HG02970 (cell line): ENCODE results near the gene DPY30.

Source experiments
- ATAC-seq: cut with Tn5 transposase; IDR thresholded peaks from one replicate; pipeline ENCODE4 v1.9.1; 2021; ENCODE audit warnings: mild to moderate bottlenecking, moderate library complexity, moderate number of reproducible peaks; ENCODE audit not compliant: unreplicated experiment, low FRiP score

The DPY30 gene

DNA sequence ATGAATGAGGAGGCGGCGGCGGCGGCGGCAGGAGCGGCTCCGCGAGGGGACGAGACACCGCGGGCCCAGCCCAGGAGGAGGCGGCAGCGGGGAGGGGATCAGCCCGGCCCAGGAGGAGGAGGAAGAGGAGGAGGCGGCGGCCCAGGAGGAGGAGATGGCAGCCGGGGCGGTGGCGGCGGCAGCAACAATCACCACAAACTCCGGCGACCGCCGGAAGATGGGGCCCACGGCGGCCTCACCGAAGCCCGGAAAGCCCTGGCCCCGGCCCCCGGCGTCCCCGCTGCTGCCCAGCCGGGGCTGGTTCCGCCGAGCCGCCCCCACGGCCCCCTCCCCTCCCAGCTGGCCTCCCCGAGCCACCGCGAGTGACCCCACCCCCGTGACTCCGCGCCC is 29.3 kb downstream of the DPY30 start:
- peak; percentile 39 for ATAC-seq

GRCh38 chr2:32009516-32010256 is 29.9 kb downstream of the DPY30 start:
- ATAC-seq = peak; percentile 19

- no peak for ATAC-seq
Observed at GRCh38 chr2:32008805-32009515, 30.6 kb downstream of the DPY30 start.

- ATAC-seq = no peak
Observed at GRCh38 chr2:32007121-32007391, 32.5 kb downstream of the DPY30 start.

DNA sequence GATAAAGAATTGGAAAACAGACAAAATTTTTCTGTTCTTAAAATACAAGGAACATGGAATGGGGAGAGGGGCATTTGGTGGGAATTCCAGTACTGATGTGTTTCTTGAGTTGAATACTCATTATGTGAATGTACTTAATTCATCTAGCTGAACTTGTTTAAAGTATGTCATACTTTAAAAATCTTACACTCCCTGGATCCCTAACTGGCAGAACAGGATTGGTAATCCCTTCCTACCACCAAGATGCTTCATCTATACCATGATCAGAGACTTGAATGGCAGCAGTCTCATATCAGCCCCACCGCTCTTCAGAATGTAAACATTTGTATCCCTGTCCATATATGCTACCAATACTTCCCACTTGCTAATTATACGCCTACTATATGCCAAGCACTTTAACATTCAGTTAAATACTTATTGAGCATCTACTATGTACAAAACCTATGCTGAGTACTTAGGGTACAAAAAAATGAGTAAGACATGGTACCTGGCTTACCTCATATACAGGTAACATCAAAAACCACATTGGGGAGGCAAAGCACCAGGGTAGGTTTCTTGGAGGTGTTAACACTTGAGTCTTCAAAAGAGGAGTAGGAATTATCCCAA is 34.1 kb downstream of the DPY30 start:
- ATAC-seq = no peak

GRCh38 chr2:32003791-32004190 is 35.8 kb downstream of the DPY30 start:
- no peak for ATAC-seq

DNA sequence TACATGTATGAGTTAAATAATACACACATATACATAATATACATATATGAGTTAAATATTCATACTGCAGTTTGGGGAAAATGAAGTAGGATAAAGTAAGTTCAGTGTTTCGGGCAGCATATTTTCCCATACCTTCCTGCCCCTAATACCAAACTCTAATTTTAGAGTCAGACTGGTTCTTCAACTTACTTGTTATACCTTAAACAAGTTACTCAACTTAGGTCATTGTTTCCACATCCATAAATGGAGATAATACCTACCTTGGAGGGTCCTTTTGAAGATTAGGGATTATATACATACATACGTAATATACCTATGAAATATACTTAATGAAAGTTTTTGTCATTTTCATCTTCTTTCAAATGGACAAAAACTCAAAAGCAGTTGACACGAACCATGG is 37.2 kb downstream of the DPY30 start:
- ATAC-seq = no peak

GRCh38 chr2:31999438-31999837 is 40.2 kb downstream of the DPY30 start:
- no peak for ATAC-seq

- ATAC-seq = no peak
Observed at GRCh38 chr2:31998731-31999383, 40.7 kb downstream of the DPY30 start.

DNA sequence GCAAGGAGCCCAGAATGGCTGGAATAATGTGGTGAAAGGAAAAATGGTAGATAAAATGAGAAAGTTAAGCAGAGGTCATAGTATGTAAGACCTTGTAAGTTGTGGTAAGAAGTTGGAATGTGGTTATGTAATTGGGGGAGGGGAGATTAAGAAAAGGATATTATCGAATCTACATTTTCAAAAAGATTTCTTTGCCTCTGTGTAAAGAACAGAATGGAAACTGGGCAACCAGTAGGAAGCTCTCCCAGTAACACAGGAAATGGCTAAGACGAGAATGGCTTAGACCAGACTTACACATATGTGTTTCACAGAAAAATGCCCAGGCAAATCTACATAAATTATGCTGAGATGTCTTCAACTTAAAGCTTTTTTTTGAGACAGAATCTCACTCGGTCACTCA is 42.0 kb downstream of the DPY30 start:
- no peak for ATAC-seq

DNA sequence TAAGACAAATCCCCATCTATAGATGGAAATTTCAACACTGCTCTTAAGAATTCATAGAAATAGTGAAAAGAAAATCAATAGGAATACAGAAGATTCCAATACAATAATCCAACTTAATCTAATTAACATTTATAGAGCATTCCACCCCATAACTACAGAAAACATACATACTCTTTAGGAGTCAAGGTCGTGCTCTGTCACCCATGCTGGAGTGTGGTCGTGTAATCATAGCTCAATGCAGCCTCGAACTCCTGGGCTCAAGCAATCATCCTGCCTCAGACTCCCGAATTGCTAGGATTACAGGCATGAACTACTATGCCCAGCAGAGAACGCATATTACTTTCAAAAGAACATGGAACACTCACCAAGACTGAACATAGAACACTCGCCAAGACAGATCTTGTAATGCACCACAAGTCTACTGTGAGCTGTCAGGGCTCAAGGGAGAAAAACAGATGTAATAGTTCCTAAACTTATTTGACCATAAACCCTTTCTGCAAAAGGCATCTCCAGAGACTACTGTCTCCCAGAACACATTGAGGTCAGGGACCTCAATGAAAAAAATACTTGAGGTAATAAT is 42.9 kb downstream of the DPY30 start:
- no peak for ATAC-seq

GRCh38 chr2:31992934-31993333 is 46.7 kb downstream of the DPY30 start:
- no peak for ATAC-seq

DNA sequence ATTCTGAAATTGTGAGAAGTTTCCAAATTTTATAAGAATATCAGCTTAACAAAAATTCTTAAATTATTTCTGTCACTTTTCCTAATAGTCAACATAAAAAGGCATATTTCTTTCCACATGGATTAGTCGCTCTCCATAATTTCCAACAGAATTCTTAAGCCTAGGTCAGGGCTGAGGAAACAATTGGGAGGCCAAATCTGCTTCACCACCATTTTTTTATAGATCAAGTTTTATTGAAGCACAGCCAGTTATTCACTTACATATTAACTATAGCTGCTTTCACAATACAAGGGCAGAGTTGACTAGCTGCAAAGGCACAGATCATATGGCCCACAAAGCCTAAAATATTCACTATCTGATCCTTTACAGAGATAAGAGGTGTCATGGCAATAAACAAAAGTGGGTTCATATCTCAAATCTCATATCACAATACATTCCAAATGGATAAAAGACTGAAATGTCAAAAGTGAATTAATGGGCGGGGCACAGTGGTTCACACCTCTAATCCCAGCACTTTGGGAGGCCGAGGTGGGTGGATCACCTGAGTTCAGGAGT is 47.5 kb downstream of the DPY30 start:
- no peak for ATAC-seq

- ATAC-seq = no peak
Observed at GRCh38 chr2:31989946-31990345, 49.7 kb downstream of the DPY30 start.

DNA sequence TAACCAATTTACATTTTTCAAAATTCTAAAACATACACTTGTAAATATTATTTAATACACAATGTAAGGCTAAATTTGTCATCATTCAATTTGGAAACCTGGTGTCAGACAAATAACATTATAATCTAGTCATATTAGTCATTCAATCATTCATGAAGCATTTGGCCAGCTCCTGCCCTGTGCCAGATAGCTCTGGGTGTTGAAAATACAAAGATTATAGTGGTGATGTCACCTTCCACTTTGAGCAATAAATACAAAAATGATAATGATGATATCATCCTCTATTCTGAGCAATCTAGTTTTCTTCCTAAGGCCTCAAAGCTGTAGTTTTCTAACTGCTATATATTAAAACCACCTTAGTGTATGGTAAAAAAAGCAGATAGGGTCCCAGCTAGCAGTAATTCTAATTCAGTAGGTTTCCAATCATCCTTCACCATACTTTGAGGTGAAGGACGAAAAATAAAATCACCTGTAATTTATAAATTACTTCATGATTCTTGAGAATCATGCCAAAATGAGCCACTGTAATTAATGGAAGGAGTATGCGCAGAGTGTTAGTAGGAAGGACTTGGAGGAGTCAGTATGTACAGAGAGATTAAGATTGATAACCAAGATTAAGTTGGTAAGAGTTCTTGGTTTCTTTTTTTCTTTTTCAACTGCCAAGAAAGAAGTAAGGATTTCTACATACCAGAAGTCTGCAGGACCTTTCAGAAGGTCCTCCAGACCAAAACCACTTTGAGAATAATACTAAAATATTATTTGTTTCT is 52.0 kb downstream of the DPY30 start:
- no peak for ATAC-seq

GRCh38 chr2:31986906-31987305 is 52.7 kb downstream of the DPY30 start:
- no peak for ATAC-seq

- no peak for ATAC-seq
Observed at GRCh38 chr2:31983762-31984467, 55.7 kb downstream of the DPY30 start.

- ATAC-seq = peak; percentile 96
Observed at GRCh38 chr2:31980674-31981356, 58.8 kb downstream of the DPY30 start.

GRCh38 chr2:31979956-31980355 is 59.6 kb downstream of the DPY30 start:
- no peak for ATAC-seq
